Stomach smooth muscle (tissue), 2 donors: ENCODE measurements around the gene SLC39A8.

Experiments used
- H3K27ac ChIP-seq: one replicate; pipeline ENCODE4 v1.7.0; 2013; ENCODE audit warnings: mild to moderate bottlenecking, low read length, inconsistent platforms
- H3K27me3 ChIP-seq, 2 donors: one replicate each; pipeline ENCODE4 v1.7.0; 2013; ENCODE audit warnings: low read length in 2 of 2; ENCODE audit not compliant: insufficient read depth in 2 of 2, control insufficient read depth in 1 of 2
- H3K36me3 ChIP-seq, 2 donors: one replicate each; pipeline ENCODE4 v1.7.0; 2013; ENCODE audit warnings: low read length in 2 of 2; ENCODE audit not compliant: control insufficient read depth in 2 of 2, insufficient read depth in 2 of 2
- H3K4me1 ChIP-seq: one replicate; pipeline ENCODE4 v1.7.0; 2013; ENCODE audit warnings: low read length; ENCODE audit not compliant: control insufficient read depth, insufficient read depth
- H3K4me3 ChIP-seq, 2 donors: one replicate each; pipeline ENCODE4 v1.7.0; 2013; ENCODE audit warnings: low read length in 2 of 2
- H3K9ac ChIP-seq, 2 donors: one replicate each; pipeline ENCODE4 v1.7.0; 2013; ENCODE audit warnings: low read length in 2 of 2, mild to moderate bottlenecking in 1 of 2
- H3K9me3 ChIP-seq, 2 donors: one replicate each; pipeline ENCODE4 v1.7.0; 2013; ENCODE audit warnings: low read length in 2 of 2; ENCODE audit not compliant: control insufficient read depth in 2 of 2
- donor health status: healthy.
- donor health status: Pancreatic carcinoma.

SLC39A8 gene

DNA sequence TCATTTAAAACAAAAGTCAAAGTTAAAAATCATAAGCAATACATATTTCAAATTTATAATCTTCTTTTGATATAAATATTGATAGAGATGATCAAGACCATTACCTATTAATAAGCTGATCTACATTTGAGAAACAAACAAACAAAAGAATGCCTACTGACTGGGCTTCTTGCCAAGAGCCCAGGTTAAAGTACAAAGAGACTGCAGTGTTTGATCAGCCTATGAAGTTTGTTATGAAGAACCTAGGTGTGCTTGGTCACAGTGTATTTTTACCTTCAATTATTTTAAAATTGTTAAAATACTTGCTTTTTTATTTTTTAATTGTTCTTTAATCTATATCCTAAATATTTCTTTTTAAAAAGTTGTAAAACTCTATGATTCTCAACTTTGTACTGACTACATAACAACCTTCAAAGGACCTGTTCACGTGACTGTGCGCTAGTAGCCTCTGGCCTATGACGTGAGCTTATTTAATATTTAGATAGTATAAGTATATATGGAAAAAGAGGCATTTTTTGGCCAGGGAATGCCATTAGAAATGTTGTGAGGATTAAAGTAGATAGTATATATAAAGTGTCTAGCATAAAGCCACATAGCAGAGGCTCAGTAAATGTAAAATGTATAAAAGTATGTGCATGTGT is 11.4 kb upstream of the SLC39A8 start:
- Histone ChIP-seq H3K9ac (no peak overlapping the region), H3K36me3 (no peaks in the 10 kb centered on the region), H3K9me3 (no peaks in the 10 kb centered on the region), H3K4me1 (no peaks in the 10 kb centered on the region), H3K27me3 (no peaks in the 10 kb centered on the region), H3K4me3 (no peak overlapping the region), H3K27ac (no peak overlapping the region)

DNA sequence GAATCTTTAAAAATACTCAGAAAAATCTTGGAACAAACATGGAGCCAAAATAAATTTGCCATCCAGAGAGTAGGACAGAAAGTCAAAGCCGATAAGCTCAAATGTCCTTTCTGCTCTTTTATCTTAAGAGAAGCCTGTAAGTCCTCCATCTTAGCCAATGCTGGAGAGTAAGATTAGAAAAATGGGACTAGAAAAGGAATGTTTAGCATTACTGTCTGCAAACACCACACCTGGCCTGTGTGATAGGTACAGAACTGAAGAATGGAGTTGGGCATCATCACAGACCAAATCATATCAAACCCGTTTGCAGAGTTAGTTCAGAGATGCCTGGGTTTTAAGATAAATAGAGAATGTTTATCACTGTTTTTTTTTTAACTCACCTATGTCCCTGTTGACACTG is 10.5 kb upstream of the SLC39A8 start:
- H3K4me1 ChIP-seq, result no peaks in the 10 kb centered on the region
- H3K27ac ChIP-seq, result no peak overlapping the region
- H3K9me3 ChIP-seq, result no peaks in the 10 kb centered on the region
- no peak overlapping the region for H3K9ac ChIP-seq
- no peaks in the 10 kb centered on the region for H3K27me3 ChIP-seq
- no peak overlapping the region for H3K4me3 ChIP-seq
- H3K36me3 ChIP-seq, result no peaks in the 10 kb centered on the region

DNA sequence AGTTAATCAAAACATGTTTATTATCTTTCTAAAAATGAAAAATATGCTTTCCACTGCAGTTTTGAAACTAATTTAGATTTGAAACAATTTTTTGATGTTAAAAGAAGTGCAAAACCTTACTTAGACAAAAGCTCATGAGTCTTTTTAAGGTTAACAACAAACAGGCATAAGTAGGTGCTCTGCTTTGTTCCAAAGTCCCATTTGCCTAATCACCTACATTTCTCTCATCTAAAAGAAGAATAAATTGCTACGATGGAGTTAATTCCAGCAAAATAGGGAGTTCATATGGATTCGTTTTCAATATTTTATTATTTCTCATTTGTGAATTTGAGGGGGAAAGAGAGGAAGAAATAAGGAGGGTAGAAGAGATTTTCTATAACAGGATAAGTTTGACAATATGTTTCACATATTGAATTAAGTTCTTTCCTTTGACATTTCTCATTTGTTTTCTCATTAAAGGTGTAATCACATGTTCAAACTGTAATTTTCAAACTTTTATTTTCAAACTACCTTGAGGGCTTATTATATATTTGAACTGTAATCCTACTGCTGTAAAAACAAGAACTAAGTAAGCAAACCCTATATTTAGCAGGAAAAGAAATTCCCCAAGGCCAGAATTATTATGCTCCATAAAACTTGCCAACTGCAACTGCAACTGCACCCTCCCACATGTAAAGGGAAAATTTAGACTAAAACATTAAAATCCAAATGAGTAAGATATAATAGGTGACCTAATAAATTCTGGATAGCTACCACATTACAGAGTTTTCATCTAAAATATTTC is 9.6 kb upstream of the SLC39A8 start:
- Histone ChIP-seq H3K9ac (no peak overlapping the region), H3K9me3 (no peaks in the 10 kb centered on the region), H3K27me3 (no peaks in the 10 kb centered on the region), H3K27ac (no peak overlapping the region), H3K4me1 (no peaks in the 10 kb centered on the region), H3K36me3 (no peaks in the 10 kb centered on the region), H3K4me3 (no peak overlapping the region)

DNA sequence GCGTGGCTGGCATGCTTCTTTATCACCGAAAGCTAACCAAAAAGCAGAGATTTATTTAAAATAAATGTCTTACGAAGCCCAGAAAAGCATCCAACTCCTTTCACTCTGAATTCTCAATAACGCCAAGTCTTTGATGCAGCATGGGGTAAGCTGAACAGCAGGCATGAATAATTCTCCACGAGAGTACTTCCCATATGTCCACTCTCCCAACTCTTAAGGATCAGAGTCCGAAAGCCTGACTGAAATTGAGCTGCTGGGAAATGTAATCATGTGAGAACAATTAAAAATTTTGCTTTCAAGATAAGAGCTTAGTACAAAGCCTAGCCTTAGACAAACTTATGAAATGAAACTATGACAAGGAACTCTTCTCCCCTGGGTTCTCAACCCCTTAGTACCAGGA is 7.5 kb upstream of the SLC39A8 start:
- H3K4me1 ChIP-seq, result no peaks in the 10 kb centered on the region
- H3K9ac ChIP-seq, result no peak overlapping the region
- no peak overlapping the region for H3K27ac ChIP-seq
- no peaks in the 10 kb centered on the region for H3K36me3 ChIP-seq
- H3K4me3 ChIP-seq, result no peak overlapping the region
- no peaks in the 10 kb centered on the region for H3K9me3 ChIP-seq
- no peaks in the 10 kb centered on the region for H3K27me3 ChIP-seq

DNA sequence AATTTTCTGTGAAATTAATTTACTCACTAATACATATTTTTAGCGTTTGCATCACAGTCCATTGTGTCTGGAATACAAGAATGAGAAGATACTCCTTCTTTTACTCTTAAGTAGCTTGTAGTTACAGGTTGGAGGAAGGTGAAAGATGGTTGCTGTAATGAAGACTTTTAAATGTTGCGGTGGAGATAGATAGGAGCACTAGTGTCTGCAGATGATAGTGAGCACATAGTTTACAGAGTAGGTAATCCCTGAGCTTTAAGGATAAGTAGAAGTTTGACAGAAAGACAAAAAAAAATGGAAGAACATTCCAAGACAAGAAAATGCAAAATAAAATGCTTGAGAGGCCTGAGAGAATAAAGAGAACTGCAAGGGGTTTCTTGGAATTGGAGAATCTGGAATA is 5.4 kb upstream of the SLC39A8 start:
- no peaks in the 10 kb centered on the region for H3K9me3 ChIP-seq
- H3K4me3 ChIP-seq, result no peak overlapping the region
- H3K9ac ChIP-seq, result no peak overlapping the region
- no peaks in the 10 kb centered on the region for H3K27me3 ChIP-seq
- peaks cover 1% of the 10 kb centered on the region for H3K4me1 ChIP-seq
- no peak overlapping the region for H3K27ac ChIP-seq
- no peaks in the 10 kb centered on the region for H3K36me3 ChIP-seq

DNA sequence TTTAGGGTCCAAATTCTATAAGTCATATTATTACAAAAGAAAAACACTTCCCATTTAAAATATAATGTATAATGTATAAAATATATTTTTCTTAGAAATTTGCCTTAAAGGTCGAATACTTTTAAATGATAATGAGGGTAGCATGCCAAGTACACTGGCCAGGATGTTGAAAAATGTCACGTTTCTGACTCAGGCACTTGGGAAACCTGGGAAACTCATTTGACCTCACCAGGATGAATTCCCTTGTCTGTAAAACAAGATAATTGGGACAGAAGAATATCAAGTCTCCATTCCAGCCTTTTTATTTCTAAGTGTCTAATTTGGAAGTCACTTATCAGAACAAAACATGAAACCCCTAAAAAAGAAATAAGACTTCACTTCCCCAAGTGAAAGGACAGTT is 3.4 kb upstream of the SLC39A8 start:
- Histone ChIP-seq H3K4me3 (no peak overlapping the region), H3K27ac (no peak overlapping the region), H3K36me3 (no peaks in the 10 kb centered on the region), H3K9me3 (no peaks in the 10 kb centered on the region), H3K27me3 (no peaks in the 10 kb centered on the region), H3K4me1 (peaks cover 3% of the 10 kb centered on the region), H3K9ac (no peak overlapping the region)

DNA sequence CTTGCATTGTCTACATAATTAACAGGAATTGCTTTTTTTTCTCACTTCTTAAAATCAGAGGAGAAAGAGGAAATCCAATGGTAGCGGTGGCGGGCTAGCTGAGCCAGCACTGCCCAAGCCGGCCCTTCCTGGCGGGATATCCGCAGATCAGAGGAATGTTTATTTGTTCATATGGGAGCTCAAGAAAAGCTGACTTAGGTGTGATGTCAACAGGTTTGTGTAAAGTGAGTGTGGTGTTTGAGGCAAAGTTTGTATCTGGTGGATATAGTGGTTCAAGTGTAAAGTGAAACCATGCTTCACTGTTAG is 466 bp upstream of the SLC39A8 start:
- Histone ChIP-seq H3K9ac (peak overlapping the region; percentile 30 to 68), H3K4me1 (peaks cover 3% of the 10 kb centered on the region), H3K4me3 (peak overlapping the region; percentile 81 to 87), H3K27ac (no peak overlapping the region), H3K36me3 (no peaks in the 10 kb centered on the region), H3K9me3 (no peaks in the 10 kb centered on the region), H3K27me3 (no peaks in the 10 kb centered on the region)

DNA sequence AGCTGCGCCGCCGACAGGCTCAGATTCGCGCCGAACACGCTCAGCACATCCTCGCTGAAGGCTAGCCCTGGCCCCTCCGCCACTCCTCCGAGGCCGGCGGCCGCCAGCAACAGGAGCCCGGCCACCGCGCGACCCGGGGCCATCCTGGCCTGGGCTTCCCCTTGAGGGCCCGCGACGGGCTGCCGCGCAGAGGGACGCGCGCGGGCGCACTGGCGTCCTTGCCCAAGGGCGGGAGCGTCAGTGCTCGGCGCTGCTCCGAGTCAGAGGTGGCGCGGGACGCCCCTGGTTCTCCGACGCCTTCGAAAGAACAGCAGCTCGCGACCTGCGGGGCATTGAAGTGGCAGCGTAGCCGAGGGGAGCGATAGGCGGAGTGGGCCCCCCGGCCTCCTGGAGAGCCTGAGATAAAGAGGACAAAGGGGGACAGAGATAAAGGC is 745 bp downstream of the SLC39A8 start:
- Histone ChIP-seq H3K9me3 (no peaks in the 10 kb centered on the region), H3K27me3 (no peaks in the 10 kb centered on the region), H3K27ac (peak overlapping the region; percentile 18), H3K4me3 (peak overlapping the region; percentile 81 to 87), H3K9ac (peak overlapping the region; percentile 62 to 68), H3K36me3 (no peaks in the 10 kb centered on the region), H3K4me1 (peaks cover 3% of the 10 kb centered on the region)

DNA sequence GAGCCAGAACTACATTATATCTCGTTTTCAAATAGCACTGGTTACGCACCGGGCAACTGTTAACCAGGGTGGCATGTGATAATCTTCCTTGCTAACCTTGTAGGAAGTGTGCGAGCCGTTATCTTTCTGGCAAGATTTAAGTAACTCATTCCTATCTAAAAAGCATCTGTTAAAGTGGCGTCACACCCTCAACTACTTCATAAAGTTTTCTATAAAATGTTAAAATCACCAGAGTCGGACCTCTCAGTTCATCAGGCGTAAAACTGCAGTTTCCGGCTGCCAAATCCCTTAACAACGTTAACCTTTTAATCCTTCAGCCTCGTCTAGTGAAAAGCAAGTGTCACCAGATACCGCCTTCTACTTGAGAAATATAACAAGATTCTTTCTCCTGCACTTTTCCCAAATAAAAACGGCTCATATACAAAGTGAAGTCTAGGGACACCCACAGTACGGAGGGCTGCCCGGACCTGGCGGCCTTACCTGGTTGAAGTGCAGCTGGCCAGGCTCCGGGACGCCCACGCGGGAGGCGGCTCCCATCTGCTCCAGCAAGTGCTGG is 1.2 kb downstream of the SLC39A8 start:
- H3K9me3 ChIP-seq, result no peaks in the 10 kb centered on the region
- H3K4me1 ChIP-seq, result peaks cover 3% of the 10 kb centered on the region
- H3K27me3 ChIP-seq, result no peaks in the 10 kb centered on the region
- H3K9ac ChIP-seq, result peak overlapping the region; percentile 48 to 68
- H3K4me3 ChIP-seq, result peak overlapping the region; percentile 81 to 87
- no peak overlapping the region for H3K27ac ChIP-seq
- no peaks in the 10 kb centered on the region for H3K36me3 ChIP-seq

DNA sequence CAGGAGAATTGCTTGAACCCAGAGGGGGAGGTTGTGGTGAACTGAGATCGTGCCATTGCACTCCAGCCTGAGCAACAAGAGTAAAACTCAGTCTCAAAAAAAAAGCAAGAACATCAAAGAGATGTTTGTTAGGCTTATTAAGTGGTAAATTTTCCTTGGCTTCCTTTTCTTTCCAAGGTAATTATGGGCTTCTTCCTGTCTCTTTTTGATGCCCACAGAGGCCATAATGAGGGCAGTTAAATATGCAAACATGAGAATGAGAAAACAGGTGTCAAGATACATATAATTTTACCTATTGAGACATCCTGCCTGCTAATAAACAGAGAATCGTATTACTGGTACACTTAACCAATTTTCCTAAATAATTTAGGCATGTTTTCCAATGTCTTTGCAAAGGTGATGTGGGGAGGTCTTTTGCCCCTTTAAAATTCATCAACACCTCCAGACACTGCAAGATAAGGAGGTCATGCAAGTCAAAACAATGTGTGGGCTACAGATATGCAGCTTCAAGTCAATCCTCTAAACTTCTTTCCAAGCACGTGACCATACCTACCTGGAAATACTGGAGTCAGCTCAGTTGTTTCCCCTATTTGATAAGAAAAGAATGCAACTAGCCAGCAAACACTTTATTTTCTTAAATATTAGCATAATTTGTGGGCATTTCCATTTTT is 2.7 kb downstream of the SLC39A8 start:
- Histone ChIP-seq H3K4me3 (no peak overlapping the region), H3K27ac (no peak overlapping the region)

More for the DNA sequence above, 2.7 kb downstream of the SLC39A8 start:
- Histone ChIP-seq H3K4me1 (peaks cover 3% of the 10 kb centered on the region), H3K9me3 (no peaks in the 10 kb centered on the region), H3K36me3 (no peaks in the 10 kb centered on the region), H3K9ac (no peak overlapping the region), H3K27me3 (no peaks in the 10 kb centered on the region)
